Prostate gland (tissue), 2 donors: Measurements from ENCODE around the gene TLK2.

ENCODE experiments used
- POLR2AphosphoS5 ChIP-seq: sonication (generic); formaldehyde crosslinking; IDR thresholded peaks from one replicate; pipeline ENCODE4 v1.6.1; 2017; ENCODE audit warnings: antibody characterized with exemption
- TF ChIP-seq, protein P1 (sequence below), 4 experiments: fragments of 200-600 bp in 2 of 4; fragments of 450-650 bp in 2 of 4; sonication (generic) in 2 of 4; IDR thresholded peaks; 1 replicate in 3 of 4; 2 replicates in 1 of 4; pipeline ENCODE4 v1.5.1; 2016 to 2019; ENCODE audit warnings: antibody characterized with exemption in 4 of 4, mild to moderate bottlenecking in 2 of 4, moderate library complexity in 2 of 4

- TF ChIP-seq, protein P1, sequence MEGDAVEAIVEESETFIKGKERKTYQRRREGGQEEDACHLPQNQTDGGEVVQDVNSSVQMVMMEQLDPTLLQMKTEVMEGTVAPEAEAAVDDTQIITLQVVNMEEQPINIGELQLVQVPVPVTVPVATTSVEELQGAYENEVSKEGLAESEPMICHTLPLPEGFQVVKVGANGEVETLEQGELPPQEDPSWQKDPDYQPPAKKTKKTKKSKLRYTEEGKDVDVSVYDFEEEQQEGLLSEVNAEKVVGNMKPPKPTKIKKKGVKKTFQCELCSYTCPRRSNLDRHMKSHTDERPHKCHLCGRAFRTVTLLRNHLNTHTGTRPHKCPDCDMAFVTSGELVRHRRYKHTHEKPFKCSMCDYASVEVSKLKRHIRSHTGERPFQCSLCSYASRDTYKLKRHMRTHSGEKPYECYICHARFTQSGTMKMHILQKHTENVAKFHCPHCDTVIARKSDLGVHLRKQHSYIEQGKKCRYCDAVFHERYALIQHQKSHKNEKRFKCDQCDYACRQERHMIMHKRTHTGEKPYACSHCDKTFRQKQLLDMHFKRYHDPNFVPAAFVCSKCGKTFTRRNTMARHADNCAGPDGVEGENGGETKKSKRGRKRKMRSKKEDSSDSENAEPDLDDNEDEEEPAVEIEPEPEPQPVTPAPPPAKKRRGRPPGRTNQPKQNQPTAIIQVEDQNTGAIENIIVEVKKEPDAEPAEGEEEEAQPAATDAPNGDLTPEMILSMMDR (IDR thresholded peaks at IDR 0.05): no peak
- TF ChIP-seq POLR2AphosphoS5: no peak
Observed at GRCh38 chr17:62619417-62620155, 141.0 kb downstream of the TLK2 start.
